ENCODE results near the gene LEMD2. TPM values are rescaled to one million over a fixed set of nuclear protein-coding genes. Genes with fewer than 3 reads are reported as not detected.

Gene LEMD2
- total and polyA plus RNA-seq, 9 of the 15 experiments (the other 6 are each of a cell fraction or from before 2014, with no cell fraction given): 0.32 to 46.3 (median 30.8) TPM

DNA sequence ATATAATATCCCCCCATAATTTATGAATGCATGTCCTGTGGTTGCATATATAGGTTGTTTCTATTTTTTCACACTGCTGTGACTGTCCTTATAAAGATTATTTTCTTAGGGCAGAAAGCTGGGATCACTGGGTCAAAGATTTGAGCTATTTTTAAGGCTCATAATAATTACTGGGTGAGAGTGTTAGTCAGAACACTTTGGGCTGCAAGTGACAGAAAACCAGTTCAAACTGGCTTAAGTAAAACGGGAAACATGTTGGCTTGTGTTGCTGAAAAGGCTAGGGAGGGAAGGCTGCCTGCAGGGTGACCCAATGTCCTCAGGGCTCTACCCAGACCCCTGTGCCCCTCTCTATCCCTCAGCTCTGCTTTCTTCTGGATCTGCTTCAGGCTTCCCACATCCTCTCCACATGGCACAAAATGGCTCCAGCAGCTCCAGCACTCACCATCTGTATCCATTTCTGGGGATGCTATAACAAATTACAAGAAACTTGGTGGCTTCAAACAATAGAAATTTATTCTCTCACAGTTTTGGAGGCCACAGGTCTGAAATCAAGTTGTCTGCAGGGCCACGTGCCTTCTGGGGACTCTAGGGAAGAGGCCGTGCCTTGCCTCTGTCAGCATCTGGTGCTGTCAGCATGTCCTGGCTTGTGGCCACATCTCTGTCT lies 48.0 kb upstream of the LEMD2 start (continued):
- TF ChIP-seq NR2C2 (CRISPR knock-in tag; IDR thresholded peaks at IDR 0.05): no peak
- TF ChIP-seq NR2C2 (tag; IDR thresholded peaks at IDR 0.05): no peak
- TF ChIP-seq CREBBP (IDR thresholded peaks at IDR 0.05; ENCODE audit: low read depth, low read length): no peak
- TF ChIP-seq TSHZ1 (CRISPR knock-in tag; IDR thresholded peaks at IDR 0.05): no peak
- no peak for TF ChIP-seq ZC3H8 (IDR thresholded peaks at IDR 0.05)
- no peak for TF ChIP-seq ZSCAN29 (IDR thresholded peaks at IDR 0.05)
- TF ChIP-seq FOXP1 (CRISPR knock-in tag; IDR thresholded peaks at IDR 0.05): no peak
- TF ChIP-seq ZNF589 (CRISPR knock-in tag; IDR thresholded peaks at IDR 0.05; ENCODE audit: low read depth): no peak
- TF ChIP-seq TAF1 (IDR thresholded peaks at IDR 0.05; ENCODE audit: control insufficient read depth, extremely low read depth, insufficient read depth, low read length, severe bottlenecking): no peak
- TF ChIP-seq, protein P1, sequence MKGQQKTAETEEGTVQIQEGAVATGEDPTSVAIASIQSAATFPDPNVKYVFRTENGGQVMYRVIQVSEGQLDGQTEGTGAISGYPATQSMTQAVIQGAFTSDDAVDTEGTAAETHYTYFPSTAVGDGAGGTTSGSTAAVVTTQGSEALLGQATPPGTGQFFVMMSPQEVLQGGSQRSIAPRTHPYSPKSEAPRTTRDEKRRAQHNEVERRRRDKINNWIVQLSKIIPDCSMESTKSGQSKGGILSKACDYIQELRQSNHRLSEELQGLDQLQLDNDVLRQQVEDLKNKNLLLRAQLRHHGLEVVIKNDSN (CRISPR knock-in tag; IDR thresholded peaks at IDR 0.05): no peak
- no peak for TF ChIP-seq NCOA6 (IDR thresholded peaks at IDR 0.05)
- TF ChIP-seq ELF4 (CRISPR knock-in tag; IDR thresholded peaks at IDR 0.05): no peak
- no peak for TF ChIP-seq SRSF9 (IDR thresholded peaks at IDR 0.05; ENCODE audit: borderline replicate concordance, low read depth, low read length)
- no peak for TF ChIP-seq ARNT (IDR thresholded peaks at IDR 0.05)
- TF ChIP-seq RERE (CRISPR knock-in tag; IDR thresholded peaks at IDR 0.05; ENCODE audit: borderline replicate concordance): no peak
- TF ChIP-seq ZNF507 (tag; conservative IDR thresholded peaks at IDR 0.05): no peak
- TF ChIP-seq EWSR1 (IDR thresholded peaks at IDR 0.05; ENCODE audit: borderline replicate concordance, low read depth, partially characterized antibody): no peak
- TF ChIP-seq XRCC5 (IDR thresholded peaks at IDR 0.05; ENCODE audit: low read depth, low read length): no peak

Data from K562 (cell line).